Neural cell (in vitro differentiated cells): ENCODE measurements around the gene PPP4R3A.
"Not testable (repeated sequence)": the region's sequence is repeated elsewhere in the genome, so short reads cannot be mapped to it uniquely, and the experiment has no call there.

Experiments
- EP300 ChIP-seq: fragments of 450-650 bp; conservative IDR thresholded peaks from 2 replicates; pipeline ENCODE4 v1.6.1; 2014; ENCODE audit warnings: antibody characterized with exemption, mild to moderate bottlenecking, moderate library complexity; ENCODE audit not compliant: poor library complexity, severe bottlenecking
- EZH2 ChIP-seq: fragments of 200-600, 300-800 bp; shearing (Covaris generic), sonication (generic); IDR thresholded peaks from 2 replicates; pipeline ENCODE4 v1.6.1; 2014; ENCODE audit warnings: antibody characterized with exemption, low read length, borderline replicate concordance, mild to moderate bottlenecking; ENCODE audit not compliant: insufficient read depth, poor library complexity, severe bottlenecking
- POLR2AphosphoS5 ChIP-seq: IDR thresholded peaks from 2 replicates; pipeline ENCODE4 v1.6.1; 2012
- RAD21 ChIP-seq: fragments of 450-650 bp; conservative IDR thresholded peaks from 2 replicates; pipeline ENCODE4 v1.6.1; 2014; ENCODE audit warnings: antibody characterized with exemption, mild to moderate bottlenecking, moderate library complexity
- REST ChIP-seq: IDR thresholded peaks from 2 replicates; pipeline ENCODE4 v1.6.1; 2012; ENCODE audit warnings: borderline replicate concordance
- TF ChIP-seq, protein P1 (sequence below): fragments of 450-650 bp; IDR thresholded peaks from 2 replicates; pipeline ENCODE4 v1.5.1; 2014; ENCODE audit warnings: antibody characterized with exemption, mild to moderate bottlenecking, moderate library complexity; ENCODE audit not compliant: poor library complexity, severe bottlenecking

DNA sequence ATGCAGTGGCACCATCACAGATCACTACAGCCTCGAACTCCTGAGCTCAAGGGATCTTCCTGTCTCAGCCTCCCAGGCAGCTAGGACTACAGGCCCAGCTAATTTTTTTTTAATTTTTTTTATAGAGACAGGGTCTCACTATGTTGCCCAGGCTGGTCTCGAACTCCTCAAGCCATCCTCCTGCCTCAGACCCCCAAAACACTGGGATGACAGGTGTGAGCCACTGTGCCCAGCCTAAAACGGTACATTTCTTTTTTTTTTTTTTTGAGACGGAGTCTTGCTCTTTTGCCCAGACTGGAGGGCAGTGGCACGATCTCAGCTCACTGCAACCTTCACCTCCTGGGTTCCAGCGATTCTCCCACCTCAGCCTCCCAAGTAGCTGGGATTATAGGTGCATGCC lies 100.9 kb downstream of the PPP4R3A start:
- TF ChIP-seq, protein P1, sequence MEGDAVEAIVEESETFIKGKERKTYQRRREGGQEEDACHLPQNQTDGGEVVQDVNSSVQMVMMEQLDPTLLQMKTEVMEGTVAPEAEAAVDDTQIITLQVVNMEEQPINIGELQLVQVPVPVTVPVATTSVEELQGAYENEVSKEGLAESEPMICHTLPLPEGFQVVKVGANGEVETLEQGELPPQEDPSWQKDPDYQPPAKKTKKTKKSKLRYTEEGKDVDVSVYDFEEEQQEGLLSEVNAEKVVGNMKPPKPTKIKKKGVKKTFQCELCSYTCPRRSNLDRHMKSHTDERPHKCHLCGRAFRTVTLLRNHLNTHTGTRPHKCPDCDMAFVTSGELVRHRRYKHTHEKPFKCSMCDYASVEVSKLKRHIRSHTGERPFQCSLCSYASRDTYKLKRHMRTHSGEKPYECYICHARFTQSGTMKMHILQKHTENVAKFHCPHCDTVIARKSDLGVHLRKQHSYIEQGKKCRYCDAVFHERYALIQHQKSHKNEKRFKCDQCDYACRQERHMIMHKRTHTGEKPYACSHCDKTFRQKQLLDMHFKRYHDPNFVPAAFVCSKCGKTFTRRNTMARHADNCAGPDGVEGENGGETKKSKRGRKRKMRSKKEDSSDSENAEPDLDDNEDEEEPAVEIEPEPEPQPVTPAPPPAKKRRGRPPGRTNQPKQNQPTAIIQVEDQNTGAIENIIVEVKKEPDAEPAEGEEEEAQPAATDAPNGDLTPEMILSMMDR: not testable (repeated sequence)
- not testable (repeated sequence) for TF ChIP-seq EZH2, POLR2AphosphoS5, EP300, RAD21, REST
